Raji (cell line): ENCODE measurements around the gene CLEC2D.

Source experiments
- POLR2A ChIP-seq: IDR thresholded peaks from 2 replicates; pipeline ENCODE4 v1.6.1; 2011; ENCODE audit warnings: low read depth, low read length, control low read depth; ENCODE audit not compliant: insufficient read depth

CLEC2D gene

GRCh38 chr12:9669534-9669933 lies at the start of gene CLEC2D:
CLEC2D (plus strand) TSS chr12:9669713; CDS start chr12:9669735, 22 bp downstream.
- TF ChIP-seq POLR2A: peak; percentile 94

GRCh38 chr12:9625019-9625418 lies 44.5 kb upstream of the CLEC2D start:
- no peak for TF ChIP-seq POLR2A

- no peak for TF ChIP-seq POLR2A
Measured at GRCh38 chr12:9626291-9626690, 43.2 kb upstream of the CLEC2D start.

- no peak for TF ChIP-seq POLR2A
Measured at GRCh38 chr12:9626821-9627220, 42.7 kb upstream of the CLEC2D start.

GRCh38 chr12:9632766-9633165 lies 36.7 kb upstream of the CLEC2D start:
- no peak for TF ChIP-seq POLR2A

GRCh38 chr12:9634177-9634803 lies 35.2 kb upstream of the CLEC2D start:
- no peak for TF ChIP-seq POLR2A

- TF ChIP-seq POLR2A: no peak
Measured at GRCh38 chr12:9634969-9635754, 34.4 kb upstream of the CLEC2D start.

GRCh38 chr12:9636150-9636850 lies 33.2 kb upstream of the CLEC2D start:
- no peak for TF ChIP-seq POLR2A

GRCh38 chr12:9636851-9637206 lies 32.7 kb upstream of the CLEC2D start:
- TF ChIP-seq POLR2A: no peak

- TF ChIP-seq POLR2A: no peak
Measured at GRCh38 chr12:9640024-9640423, 29.5 kb upstream of the CLEC2D start.

GRCh38 chr12:9642606-9643265 lies 26.8 kb upstream of the CLEC2D start:
- TF ChIP-seq POLR2A: no peak

- no peak for TF ChIP-seq POLR2A
Measured at GRCh38 chr12:9643266-9643660, 26.2 kb upstream of the CLEC2D start.

- no peak for TF ChIP-seq POLR2A
Measured at GRCh38 chr12:9646794-9647781, 22.4 kb upstream of the CLEC2D start.
